ELF-1 (cell line): ENCODE data around the gene SPATA13.

Source experiments
- DNase-seq: peaks from one replicate; pipeline ENCODE4 v3.0.0-alpha.2; 2016; ENCODE audit warnings: low read depth, low spot score

Gene SPATA13

GRCh38 chr13:24222756-24223155 lies 62.2 kb downstream of the SPATA13 start:
- DNase-seq: no peak

- DNase-seq: no peak
These were observed 63.1 kb downstream of the SPATA13 start for GRCh38 chr13:24223341-24224231.

- no peak for DNase-seq
These were observed 63.7 kb downstream of the SPATA13 start for GRCh38 chr13:24224232-24224680.

- no peak for DNase-seq
These were observed 64.5 kb downstream of the SPATA13 start for GRCh38 chr13:24225062-24225461.

- peak; percentile 47 for DNase-seq
These were observed 65.4 kb downstream of the SPATA13 start for GRCh38 chr13:24225930-24226329.

GRCh38 chr13:24226762-24227161 lies 66.2 kb downstream of the SPATA13 start:
- DNase-seq: no peak

GRCh38 chr13:24228852-24229458 lies 68.4 kb downstream of the SPATA13 start:
- DNase-seq: no peak

- DNase-seq: no peak
These were observed 70.0 kb downstream of the SPATA13 start for GRCh38 chr13:24230428-24231072.

GRCh38 chr13:24231377-24231776 lies 70.9 kb downstream of the SPATA13 start:
- DNase-seq: no peak

- DNase-seq: no peak
These were observed 71.5 kb downstream of the SPATA13 start for GRCh38 chr13:24232037-24232436.

- DNase-seq: peak; percentile 41
These were observed 72.0 kb downstream of the SPATA13 start for GRCh38 chr13:24232474-24232873.

GRCh38 chr13:24233351-24233901 lies 72.9 kb downstream of the SPATA13 start:
- DNase-seq: no peak

- DNase-seq: no peak
These were observed 73.8 kb downstream of the SPATA13 start for GRCh38 chr13:24234200-24234915.

- no peak for DNase-seq
These were observed 76.8 kb downstream of the SPATA13 start for GRCh38 chr13:24237356-24237755.

GRCh38 chr13:24241336-24241735 lies 80.8 kb downstream of the SPATA13 start:
- DNase-seq: no peak

GRCh38 chr13:24242100-24242499 lies 81.6 kb downstream of the SPATA13 start:
- no peak for DNase-seq

GRCh38 chr13:24243302-24243701 lies 82.8 kb downstream of the SPATA13 start:
- DNase-seq: no peak

- DNase-seq: no peak
These were observed 84.3 kb downstream of the SPATA13 start for GRCh38 chr13:24244802-24245201.

GRCh38 chr13:24247016-24247415 lies 86.5 kb downstream of the SPATA13 start:
- no peak for DNase-seq

GRCh38 chr13:24249624-24250023 lies 89.1 kb downstream of the SPATA13 start:
- no peak for DNase-seq

- DNase-seq: no peak
These were observed 90.0 kb downstream of the SPATA13 start for GRCh38 chr13:24250376-24251057.
